Measurements from ENCODE around the gene CDKN1A.
A peak's percentile ranks its signal among the peaks of the same experiment; 100 is the strongest.

Gene CDKN1A

DNA sequence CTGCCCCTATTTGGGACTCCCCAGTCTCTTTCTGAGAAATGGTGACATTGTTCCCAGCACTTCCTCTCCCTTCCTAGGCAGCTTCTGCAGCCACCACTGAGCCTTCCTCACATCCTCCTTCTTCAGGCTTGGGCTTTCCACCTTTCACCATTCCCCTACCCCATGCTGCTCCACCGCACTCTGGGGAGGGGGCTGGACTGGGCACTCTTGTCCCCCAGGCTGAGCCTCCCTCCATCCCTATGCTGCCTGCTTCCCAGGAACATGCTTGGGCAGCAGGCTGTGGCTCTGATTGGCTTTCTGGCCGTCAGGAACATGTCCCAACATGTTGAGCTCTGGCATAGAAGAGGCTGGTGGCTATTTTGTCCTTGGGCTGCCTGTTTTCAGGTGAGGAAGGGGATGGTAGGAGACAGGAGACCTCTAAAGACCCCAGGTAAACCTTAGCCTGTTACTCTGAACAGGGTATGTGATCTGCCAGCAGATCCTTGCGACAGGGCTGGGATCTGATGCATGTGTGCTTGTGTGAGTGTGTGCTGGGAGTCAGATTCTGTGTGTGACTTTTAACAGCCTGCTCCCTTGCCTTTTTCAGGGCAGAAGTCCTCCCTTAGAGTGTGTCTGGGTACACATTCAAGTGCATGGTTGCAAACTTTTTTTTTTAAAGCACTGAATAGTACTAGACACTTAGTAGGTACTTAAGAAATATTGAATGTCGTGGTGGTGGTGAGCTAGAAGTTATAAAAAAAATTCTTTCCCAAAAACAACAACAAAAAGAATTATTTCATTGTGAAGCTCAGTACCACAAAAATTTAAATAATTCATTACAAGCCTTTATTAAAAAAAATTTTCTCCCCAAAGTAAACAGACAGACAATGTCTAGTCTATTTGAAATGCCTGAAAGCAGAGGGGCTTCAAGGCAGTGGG lies 2.1 kb upstream of the CDKN1A start (continued):
- TF ChIP-seq, protein P1, sequence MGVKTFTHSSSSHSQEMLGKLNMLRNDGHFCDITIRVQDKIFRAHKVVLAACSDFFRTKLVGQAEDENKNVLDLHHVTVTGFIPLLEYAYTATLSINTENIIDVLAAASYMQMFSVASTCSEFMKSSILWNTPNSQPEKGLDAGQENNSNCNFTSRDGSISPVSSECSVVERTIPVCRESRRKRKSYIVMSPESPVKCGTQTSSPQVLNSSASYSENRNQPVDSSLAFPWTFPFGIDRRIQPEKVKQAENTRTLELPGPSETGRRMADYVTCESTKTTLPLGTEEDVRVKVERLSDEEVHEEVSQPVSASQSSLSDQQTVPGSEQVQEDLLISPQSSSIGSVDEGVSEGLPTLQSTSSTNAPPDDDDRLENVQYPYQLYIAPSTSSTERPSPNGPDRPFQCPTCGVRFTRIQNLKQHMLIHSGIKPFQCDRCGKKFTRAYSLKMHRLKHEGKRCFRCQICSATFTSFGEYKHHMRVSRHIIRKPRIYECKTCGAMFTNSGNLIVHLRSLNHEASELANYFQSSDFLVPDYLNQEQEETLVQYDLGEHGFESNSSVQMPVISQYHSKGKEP (tag by site-specific recombination; IDR thresholded peaks at IDR 0.05), result no peak
- no peak for TF ChIP-seq ZNF785 (tag by site-specific recombination; IDR thresholded peaks at IDR 0.05)
- no peak for TF ChIP-seq KLF8 (tag by site-specific recombination; IDR thresholded peaks at IDR 0.05)
- TF ChIP-seq ZNF23 (tag by site-specific recombination; IDR thresholded peaks at IDR 0.05; ENCODE audit: borderline replicate concordance), result no peak
- TF ChIP-seq, protein P2, sequence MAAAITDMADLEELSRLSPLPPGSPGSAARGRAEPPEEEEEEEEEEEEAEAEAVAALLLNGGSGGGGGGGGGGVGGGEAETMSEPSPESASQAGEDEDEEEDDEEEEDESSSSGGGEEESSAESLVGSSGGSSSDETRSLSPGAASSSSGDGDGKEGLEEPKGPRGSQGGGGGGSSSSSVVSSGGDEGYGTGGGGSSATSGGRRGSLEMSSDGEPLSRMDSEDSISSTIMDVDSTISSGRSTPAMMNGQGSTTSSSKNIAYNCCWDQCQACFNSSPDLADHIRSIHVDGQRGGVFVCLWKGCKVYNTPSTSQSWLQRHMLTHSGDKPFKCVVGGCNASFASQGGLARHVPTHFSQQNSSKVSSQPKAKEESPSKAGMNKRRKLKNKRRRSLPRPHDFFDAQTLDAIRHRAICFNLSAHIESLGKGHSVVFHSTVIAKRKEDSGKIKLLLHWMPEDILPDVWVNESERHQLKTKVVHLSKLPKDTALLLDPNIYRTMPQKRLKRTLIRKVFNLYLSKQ (tag by site-specific recombination; IDR thresholded peaks at IDR 0.05; ENCODE audit: borderline replicate concordance), result no peak
- TF ChIP-seq ZNF341 (tag by site-specific recombination; IDR thresholded peaks at IDR 0.05; ENCODE audit: low read depth), result no peak
- no peak for TF ChIP-seq ZNF837 (tag by site-specific recombination; IDR thresholded peaks at IDR 0.05)
- TF ChIP-seq ZNF701 (tag by site-specific recombination; IDR thresholded peaks at IDR 0.05), result no peak
- TF ChIP-seq, protein P3, sequence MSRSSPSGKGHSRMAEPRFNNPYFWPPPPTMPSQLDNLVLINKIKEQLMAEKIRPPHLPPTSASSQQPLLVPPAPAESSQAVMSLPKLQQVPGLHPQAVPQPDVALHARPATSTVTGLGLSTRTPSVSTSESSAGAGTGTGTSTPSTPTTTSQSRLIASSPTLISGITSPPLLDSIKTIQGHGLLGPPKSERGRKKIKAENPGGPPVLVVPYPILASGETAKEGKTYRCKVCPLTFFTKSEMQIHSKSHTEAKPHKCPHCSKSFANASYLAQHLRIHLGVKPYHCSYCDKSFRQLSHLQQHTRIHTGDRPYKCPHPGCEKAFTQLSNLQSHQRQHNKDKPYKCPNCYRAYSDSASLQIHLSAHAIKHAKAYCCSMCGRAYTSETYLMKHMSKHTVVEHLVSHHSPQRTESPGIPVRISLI (tag by site-specific recombination; IDR thresholded peaks at IDR 0.05), result no peak
- no peak for TF ChIP-seq ZNF350 (tag by site-specific recombination; IDR thresholded peaks at IDR 0.05)
- TF ChIP-seq HOXC10 (CRISPR knock-in tag; IDR thresholded peaks at IDR 0.05), result no peak
- TF ChIP-seq, protein P4, sequence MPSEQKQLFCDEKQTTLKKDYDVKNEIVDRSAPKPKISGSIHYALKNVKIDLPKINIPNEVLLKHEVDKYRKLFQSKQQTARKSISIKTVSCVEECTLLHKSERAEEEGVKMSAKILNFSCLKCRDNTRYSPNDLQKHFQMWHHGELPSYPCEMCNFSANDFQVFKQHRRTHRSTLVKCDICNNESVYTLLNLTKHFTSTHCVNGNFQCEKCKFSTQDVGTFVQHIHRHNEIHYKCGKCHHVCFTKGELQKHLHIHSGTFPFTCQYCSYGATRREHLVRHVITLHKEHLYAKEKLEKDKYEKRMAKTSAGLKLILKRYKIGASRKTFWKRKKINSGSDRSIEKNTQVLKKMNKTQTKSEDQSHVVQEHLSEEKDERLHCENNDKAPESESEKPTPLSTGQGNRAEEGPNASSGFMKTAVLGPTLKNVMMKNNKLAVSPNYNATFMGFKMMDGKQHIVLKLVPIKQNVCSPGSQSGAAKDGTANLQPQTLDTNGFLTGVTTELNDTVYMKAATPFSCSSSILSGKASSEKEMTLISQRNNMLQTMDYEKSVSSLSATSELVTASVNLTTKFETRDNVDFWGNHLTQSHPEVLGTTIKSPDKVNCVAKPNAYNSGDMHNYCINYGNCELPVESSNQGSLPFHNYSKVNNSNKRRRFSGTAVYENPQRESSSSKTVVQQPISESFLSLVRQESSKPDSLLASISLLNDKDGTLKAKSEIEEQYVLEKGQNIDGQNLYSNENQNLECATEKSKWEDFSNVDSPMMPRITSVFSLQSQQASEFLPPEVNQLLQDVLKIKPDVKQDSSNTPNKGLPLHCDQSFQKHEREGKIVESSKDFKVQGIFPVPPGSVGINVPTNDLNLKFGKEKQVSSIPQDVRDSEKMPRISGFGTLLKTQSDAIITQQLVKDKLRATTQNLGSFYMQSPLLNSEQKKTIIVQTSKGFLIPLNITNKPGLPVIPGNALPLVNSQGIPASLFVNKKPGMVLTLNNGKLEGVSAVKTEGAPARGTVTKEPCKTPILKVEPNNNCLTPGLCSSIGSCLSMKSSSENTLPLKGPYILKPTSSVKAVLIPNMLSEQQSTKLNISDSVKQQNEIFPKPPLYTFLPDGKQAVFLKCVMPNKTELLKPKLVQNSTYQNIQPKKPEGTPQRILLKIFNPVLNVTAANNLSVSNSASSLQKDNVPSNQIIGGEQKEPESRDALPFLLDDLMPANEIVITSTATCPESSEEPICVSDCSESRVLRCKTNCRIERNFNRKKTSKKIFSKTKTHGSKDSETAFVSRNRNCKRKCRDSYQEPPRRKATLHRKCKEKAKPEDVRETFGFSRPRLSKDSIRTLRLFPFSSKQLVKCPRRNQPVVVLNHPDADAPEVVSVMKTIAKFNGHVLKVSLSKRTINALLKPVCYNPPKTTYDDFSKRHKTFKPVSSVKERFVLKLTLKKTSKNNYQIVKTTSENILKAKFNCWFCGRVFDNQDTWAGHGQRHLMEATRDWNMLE (tag by site-specific recombination; conservative IDR thresholded peaks at IDR 0.05; ENCODE audit: low read depth), result no peak
- no peak for TF ChIP-seq YY2 (tag by site-specific recombination; IDR thresholded peaks at IDR 0.05)
- TF ChIP-seq ZFP37 (tag by site-specific recombination; IDR thresholded peaks at IDR 0.05), result no peak
- no peak for TF ChIP-seq ZSCAN30 (tag by site-specific recombination; IDR thresholded peaks at IDR 0.05)
- no peak for TF ChIP-seq ZNF426 (tag by site-specific recombination; IDR thresholded peaks at IDR 0.05)
- no peak for TF ChIP-seq ZEB2 (tag by site-specific recombination; IDR thresholded peaks at IDR 0.05)
- TF ChIP-seq, protein P5, sequence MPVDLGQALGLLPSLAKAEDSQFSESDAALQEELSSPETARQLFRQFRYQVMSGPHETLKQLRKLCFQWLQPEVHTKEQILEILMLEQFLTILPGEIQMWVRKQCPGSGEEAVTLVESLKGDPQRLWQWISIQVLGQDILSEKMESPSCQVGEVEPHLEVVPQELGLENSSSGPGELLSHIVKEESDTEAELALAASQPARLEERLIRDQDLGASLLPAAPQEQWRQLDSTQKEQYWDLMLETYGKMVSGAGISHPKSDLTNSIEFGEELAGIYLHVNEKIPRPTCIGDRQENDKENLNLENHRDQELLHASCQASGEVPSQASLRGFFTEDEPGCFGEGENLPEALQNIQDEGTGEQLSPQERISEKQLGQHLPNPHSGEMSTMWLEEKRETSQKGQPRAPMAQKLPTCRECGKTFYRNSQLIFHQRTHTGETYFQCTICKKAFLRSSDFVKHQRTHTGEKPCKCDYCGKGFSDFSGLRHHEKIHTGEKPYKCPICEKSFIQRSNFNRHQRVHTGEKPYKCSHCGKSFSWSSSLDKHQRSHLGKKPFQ (tag by site-specific recombination; IDR thresholded peaks at IDR 0.05), result no peak
- no peak for TF ChIP-seq ZNF843 (tag by site-specific recombination; IDR thresholded peaks at IDR 0.05)
- no peak for TF ChIP-seq ZNF19 (tag by site-specific recombination; IDR thresholded peaks at IDR 0.05; ENCODE audit: low read depth)
- no peak for TF ChIP-seq ZSCAN23 (tag by site-specific recombination; IDR thresholded peaks at IDR 0.05)
- TF ChIP-seq, protein P6, sequence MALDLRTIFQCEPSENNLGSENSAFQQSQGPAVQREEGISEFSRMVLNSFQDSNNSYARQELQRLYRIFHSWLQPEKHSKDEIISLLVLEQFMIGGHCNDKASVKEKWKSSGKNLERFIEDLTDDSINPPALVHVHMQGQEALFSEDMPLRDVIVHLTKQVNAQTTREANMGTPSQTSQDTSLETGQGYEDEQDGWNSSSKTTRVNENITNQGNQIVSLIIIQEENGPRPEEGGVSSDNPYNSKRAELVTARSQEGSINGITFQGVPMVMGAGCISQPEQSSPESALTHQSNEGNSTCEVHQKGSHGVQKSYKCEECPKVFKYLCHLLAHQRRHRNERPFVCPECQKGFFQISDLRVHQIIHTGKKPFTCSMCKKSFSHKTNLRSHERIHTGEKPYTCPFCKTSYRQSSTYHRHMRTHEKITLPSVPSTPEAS (tag by site-specific recombination; IDR thresholded peaks at IDR 0.05), result peak; percentile 72; the same call in 1 of the 2 replicates
- TF ChIP-seq ZBTB8A (tag by site-specific recombination; IDR thresholded peaks at IDR 0.05), result peak; percentile 83
- no peak for TF ChIP-seq ZNF548 (tag by site-specific recombination; IDR thresholded peaks at IDR 0.05)
- TF ChIP-seq ZNF184 (tag by site-specific recombination; IDR thresholded peaks at IDR 0.05), result no peak
- TF ChIP-seq ZNF544 (tag by site-specific recombination; IDR thresholded peaks at IDR 0.05), result no peak
- no peak for TF ChIP-seq ZNF174 (tag by site-specific recombination; IDR thresholded peaks at IDR 0.05)
- peak; percentile 81; the same call in 1 of the 2 replicates for TF ChIP-seq ZBTB48 (tag by site-specific recombination; IDR thresholded peaks at IDR 0.05)
